Activated CD8-positive, alpha-beta memory T cell treated with anti-CD3 and anti-CD28 coated beads, Interleukin-2, amount 50 U/mL, for 24 hours (primary cell): ENCODE data around the gene ARHGAP29.

Source experiments
- DNase-seq: peaks from one replicate; pipeline ENCODE4 v3.0.0-alpha.2; 2020; ENCODE audit errors: extremely low read depth

Gene ARHGAP29

DNA sequence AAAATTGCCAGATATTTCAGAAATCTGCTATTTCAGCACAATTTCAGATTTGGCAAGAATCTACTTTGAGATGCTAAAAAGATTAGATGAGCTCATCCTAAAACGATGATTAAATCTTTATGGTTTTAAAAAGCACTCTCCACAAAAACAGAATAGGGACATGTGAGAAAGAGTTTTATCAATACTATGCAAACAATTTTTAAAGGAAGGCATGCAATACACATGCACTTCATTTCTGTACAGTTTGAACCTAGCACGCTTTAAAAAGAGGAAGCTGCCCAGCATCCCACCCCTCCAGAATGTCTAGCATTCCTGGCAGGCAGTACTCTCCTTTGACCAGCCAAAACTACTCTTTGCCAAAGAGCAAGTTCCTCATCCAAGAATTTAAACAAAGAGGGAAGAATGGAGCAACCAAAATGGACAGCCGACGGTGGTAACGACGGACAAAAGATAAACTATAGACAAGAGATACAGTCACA lies 1.3 kb downstream of the ARHGAP29 start:
- no peak for DNase-seq

DNA sequence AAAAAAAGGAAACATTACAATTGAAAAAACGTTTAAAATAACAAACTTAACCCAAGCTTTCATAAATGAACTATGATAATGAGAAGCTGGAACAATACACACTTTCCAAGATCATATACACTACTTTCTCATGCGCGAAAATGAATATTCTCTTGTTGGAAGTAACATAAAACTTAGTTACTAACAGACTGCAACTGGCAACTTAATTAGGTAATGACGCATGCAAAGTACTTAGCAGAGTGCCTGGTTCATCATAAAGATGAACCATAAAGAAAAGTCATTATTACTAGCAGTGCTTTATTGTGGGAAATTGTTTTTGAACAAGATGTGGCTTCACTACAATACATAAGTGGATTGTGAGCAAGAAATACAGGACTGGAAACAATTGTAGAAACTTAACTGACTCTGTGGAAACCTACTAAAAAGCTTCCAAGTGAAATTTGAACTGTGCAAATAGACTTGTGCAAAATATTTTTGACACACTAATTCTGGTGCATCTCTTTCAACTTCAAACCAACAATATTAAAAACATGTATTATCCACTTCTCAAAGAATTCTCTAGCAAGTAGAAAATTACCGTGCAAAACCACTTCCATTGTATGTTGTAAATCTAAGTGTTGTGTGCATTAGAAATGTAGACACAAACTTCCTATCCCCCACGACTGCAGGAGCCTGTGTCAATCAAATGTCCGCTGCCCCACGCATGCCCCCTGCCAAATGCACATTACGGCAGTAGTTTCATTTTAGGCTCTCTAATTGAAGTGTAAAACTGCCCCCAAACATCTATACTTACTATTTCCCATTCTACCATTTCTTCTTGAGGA lies 2.0 kb downstream of the ARHGAP29 start:
- DNase-seq, result no peak

DNA sequence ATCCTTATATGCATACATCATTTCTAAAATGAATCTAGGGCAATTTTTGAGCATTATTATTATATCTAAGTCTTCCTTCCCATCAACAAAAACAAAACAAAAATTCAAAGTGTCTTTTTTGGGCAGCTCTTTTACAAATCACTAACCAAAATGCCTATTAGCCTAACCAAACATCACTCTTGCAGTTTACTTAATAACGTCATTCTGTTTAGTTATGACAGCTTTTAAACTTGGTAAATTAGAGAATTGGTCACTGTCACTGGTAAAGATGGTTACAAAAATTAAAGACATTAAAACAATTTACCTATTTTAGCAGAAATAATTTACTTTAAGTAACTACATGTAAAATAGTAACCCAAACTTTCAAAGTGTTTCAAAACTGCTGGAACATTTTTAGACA lies 2.8 kb downstream of the ARHGAP29 start:
- no peak for DNase-seq

DNA sequence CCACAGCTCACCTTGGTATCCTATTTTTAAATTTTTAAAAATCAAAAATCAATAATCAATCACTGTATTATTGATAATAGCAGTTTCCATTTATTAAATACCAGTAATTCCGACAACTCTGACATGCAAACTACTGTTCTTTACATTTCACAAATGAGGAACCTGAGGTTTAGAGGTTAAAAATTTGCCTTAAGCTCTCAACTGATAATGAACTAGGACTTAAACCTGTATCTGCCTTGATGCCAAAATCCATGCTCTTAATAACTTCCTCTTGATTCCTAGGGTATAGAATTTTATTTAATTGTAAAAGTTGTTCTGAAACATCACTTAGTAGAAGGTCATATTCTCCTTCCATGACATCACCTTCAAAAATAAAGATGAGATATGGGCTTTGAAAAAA lies 5.6 kb downstream of the ARHGAP29 start:
- no peak for DNase-seq

DNA sequence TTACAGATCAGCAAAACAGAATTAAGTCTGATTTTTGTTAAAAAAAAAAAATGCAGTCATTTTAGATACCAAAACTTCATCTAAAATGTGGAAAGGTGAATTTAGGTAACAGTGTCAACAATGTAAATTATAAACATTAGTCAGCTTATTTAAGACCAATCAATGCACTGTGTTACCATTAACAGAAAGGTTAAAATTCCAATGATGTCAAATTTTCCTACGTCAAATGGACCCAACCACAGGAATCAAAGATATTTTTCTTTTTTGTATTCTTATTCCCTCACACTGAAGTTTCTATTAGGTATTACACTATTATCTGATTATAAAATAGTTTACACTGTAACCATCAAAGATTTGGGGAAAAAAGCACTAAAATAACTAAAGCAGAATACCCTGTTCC lies 6.5 kb downstream of the ARHGAP29 start:
- no peak for DNase-seq

DNA sequence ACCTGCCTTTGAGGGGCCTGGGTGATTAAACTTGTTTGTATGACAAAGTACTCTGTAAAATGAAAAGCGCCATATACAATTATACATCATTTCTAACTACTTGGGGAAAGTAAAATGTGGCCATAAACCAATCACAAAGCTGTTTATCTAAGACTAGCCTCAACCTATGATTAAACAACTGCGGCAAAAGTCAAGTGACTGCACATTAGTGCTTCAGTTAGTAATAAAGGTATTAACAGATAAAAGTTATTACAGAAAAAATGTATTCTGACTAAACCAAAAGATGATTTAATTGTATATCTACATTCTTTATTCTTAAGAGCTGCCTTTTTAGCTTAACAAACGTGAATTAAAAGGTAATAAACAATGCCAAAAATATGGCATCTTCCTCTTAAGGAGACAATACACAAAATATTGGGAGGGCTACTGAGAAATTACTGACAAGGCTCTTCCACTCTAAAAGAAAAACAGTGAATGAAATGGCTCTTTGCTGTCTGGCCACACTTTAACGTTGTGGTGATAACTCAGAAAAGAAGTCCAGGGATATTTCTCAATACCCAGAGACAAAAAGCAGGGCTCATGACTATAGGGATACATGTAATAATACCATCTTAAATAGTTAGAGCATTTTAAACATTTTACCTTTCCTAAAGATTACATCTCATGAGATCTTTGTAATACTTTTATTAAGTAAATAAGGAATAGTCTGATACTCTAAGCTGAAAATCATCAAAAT lies 8.6 kb downstream of the ARHGAP29 start:
- no peak for DNase-seq

DNA sequence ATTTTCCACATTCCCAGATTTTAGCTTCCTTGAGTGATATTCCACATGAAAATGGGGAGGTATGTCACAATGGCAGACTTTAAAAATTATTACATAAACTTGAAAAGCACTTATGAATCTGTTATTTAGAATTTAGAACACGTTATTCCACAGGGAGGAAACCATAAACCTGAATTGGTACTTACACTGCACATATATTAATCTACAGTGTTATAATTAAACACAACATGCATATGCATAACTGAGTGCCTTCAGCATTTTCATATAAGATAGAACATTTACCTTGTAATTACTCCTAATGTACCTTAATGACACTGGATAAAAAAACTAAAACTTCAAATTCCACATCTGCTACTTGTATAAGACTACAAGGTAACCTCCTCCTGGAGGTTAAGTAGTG lies 9.8 kb downstream of the ARHGAP29 start:
- DNase-seq, result no peak

DNA sequence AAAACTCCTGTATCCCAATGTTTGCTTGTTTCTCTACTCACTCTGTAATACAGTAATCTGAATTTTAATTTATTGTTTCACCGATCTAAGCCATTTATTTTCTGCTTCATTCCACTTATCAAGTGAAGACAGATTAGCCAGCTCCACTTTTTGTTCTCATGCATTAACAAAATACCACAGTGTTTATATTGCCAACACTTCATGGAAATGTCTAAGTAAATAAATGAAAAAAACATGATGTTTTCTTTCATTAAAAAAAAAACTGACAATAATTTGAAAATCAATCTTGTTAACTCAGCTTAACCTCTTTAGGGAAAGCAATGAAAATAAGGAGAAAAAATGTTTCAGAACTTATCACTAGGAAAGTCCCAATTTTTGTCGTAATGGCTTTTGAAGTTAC lies 11.5 kb downstream of the ARHGAP29 start:
- DNase-seq, result no peak

DNA sequence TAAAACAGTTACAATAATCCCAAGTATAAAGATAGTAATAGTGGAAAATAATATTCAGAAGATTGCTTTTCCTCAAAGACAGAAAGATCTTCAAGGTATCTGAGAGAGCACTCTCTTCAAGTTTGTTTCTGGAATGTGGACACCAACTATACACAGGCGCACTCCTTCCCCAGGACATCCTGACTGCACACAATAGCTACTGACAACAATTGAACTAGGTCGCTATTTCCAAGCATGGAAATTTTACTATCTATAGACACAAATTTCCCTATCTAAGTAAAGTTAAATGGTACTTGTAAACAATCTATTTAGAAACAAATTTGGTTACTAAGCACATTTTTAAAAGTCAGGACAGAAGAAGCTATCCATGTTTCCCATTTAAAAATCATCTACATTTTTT lies 19.1 kb downstream of the ARHGAP29 start:
- DNase-seq, result no peak

DNA sequence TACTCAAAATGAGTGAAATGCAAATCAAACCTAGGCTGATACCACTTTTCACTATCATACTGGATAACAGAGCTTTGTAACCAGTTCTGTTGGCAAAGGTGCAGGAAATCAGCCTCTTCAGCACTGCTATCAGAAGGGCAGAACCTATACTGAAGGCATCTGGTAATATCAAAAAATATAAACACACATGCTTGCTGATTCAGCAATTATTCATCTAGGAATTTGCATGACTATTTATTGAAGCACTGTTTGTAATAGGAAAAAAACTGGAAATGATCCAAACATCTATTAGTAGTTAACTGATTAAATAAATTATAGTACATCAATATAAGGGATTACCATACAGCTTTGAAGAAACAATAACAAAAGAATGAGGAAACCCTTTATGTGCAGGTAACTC lies 21.4 kb downstream of the ARHGAP29 start:
- no peak for DNase-seq

DNA sequence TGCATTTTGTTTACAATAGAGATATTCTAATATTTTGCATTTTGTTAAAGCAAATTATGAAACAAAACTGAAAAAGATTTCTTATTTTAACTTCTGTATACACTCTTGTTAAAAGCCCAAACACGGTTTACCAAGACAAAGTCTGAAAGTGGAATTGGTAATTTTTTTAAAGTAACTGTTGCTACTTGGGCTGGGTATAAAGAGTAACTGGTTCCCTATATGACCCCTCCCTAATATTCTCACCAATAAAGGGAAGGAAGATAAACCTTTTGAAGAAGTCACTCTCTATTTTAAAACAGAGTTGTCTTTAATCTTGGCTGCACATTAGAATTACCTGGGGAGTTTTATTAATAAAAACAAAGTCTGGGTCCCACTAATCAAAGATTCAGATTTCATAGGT lies 27.4 kb downstream of the ARHGAP29 start:
- no peak for DNase-seq

DNA sequence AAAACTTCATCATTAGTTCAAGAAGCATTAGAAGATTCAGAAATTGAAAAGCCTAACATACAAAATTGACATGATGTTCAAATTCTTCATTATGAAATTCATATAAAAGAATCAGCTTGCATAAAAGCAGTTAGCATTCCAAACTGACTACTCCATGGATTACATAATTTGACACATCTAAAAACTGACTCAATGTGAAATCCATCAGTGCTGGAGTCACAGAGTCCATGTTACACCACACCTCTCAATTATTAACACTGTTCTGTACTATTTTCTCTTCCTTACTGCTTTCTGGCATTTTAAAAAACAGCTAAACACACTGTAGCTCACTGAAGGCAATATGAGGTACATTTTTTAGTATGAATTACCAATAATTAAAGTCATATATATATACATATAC lies 28.0 kb downstream of the ARHGAP29 start:
- DNase-seq, result no peak

DNA sequence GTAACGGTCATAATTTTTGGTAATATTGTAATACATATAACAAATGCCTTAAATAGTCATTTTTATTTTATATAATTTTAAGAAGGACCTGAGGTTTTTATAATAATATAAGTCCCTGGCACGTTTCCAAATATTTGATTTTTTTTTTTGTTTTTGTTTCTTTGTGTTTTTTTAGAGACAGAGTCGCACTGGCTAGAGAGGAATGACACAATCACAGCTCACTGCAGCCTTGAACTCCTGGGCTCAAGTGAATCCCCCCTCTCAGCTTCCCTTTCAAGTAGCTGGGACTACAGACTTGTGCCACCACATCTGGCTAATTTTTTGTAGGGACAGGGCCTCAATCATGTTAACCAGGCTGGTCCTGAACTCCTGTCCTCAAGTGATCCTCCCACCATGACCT lies 29.7 kb downstream of the ARHGAP29 start:
- no peak for DNase-seq

DNA sequence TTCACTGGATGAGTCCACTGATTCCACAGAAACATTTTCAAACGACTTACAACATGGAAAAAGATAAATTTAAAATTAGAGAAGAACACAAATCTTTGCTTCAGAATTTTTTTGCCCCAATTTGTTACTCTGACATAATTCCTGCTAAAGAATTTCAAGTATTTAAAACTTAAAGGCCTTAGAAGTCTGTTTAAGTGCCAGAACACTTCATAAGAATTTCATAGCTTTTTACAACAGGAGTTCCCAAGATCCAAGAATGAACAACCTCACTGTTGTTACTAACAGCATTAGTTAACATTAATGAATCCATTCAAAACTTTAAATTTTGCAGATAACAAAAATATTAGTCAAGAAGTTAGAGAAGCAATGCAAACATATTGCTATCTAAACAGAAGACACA lies 31.7 kb downstream of the ARHGAP29 start:
- DNase-seq, result no peak

DNA sequence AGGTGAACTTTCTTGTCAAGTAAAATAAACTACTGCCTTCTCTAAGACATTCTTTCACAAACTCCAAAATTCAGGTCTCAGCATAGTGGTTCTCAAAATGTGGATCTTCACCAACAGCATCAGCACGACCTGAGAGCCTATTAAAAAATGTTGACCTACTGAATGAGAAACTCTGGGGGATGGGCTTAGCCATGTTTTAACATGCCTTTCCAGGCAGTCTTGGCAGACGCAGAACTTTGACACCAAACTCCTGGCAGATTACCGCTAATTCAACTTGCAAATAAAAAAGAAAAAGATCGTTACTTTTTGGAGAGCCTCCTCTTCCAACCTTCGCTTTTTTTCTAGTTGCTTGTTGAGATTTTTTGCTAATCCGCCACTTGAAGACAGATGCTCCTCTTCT lies 35.1 kb downstream of the ARHGAP29 start:
- DNase-seq, result no peak

DNA sequence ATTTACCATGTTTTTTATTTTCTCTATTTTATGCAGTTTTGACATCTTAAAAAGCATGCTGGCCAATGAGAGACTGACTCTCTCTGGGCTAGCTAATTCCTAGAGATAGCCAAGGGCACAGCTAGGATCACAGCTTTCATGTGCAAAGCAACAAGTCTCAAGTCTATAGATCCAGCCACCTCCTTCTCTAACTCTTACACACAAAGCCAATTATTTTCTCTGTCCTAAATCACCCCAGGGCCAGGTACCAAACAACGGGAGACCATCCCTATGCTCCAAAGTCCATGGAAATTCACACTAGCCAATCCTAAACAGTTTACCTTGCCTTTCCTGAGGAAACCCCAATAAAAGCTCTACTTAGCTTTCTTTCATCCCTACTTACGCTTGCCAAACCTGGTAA lies 38.0 kb downstream of the ARHGAP29 start:
- DNase-seq, result no peak

DNA sequence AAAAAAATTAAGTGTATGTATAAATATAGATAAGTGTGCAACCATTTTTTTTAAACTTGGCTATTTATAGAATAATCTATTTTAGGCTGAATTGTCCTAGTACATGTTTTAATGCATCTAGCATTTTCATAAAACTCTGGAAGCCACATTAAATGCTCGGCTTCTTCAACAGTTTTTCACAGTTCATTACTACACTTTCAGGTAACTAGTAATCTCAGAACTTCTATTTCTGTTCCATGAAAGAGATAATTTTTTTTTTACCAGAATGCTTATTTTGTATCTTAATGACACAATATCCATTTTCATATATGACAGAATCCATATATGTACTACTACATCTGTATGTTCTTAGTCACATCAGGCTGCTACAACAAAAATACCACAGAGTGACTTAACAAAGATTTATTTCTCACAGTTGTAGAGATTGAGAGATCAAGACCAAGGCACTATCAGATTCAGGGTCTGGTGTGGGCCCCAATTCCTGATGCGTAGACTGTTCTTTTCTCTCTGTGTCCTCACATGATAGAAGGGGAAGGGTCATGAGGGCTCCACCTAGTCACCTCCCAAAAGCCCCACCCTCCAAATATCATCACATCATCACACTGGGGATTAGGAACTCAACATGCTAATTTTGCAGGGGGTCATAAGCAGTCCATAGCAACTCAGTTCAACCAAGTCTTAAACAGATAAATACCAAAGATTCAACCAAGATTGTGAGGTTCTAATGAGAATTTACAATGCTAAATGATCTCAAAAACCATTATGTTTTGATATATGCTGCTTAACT lies 43.1 kb downstream of the ARHGAP29 start:
- DNase-seq, result no peak

DNA sequence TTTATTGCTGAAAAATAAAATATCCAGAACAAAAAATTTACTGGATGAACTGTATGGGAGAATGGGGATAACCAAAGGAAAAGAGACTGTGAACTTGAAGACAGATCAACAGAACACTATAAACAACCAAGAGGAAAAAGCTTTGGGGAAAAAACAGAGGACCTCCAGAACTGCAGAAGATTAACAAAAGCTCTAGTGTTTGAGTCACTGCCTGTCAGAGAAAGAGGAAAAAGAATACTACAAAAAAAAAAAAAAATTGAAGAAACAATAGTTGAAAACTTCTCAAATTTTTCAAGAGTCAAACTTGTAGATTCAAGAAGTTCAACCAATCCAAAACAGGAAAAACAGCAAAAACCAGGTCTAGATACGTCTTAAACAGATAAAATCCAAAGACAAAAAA lies 44.3 kb downstream of the ARHGAP29 start:
- no peak for DNase-seq

DNA sequence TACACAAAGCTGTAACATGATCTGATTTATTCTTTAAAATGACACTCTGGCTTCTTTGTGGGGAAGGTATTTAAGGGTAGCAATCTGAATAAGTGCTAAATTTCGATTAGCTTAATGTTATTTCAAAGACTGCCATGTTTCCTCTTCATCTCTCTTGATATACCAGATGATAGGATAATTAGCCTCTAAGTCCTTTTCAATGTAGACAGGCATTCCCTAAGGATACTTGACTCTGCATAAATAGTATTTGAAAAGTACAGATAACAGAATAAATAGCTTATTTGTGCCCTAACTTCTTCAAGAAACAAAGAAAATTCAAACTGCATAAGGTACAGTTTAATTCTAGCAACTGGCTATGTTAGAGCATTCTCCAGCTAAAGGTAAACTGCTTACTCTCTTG lies 46.2 kb downstream of the ARHGAP29 start:
- no peak for DNase-seq

DNA sequence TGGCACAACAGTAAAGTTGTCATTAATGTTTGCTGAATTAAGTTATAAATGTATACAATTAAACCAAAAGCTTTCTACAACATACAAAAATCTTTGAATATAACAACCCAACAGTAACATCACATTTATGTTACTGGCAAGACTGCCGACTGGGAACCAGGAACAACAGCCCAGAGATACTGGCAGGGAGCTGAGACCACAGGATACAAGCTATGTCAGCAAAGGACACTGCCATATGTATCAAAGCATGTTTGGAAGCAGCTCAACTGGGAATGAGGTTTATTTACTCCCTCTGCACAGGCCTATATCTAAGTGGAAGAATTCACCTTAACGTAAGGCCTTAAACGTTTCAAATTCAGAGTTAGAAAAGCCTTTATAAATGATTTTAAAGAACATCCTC lies 50.4 kb downstream of the ARHGAP29 start:
- DNase-seq, result no peak

DNA sequence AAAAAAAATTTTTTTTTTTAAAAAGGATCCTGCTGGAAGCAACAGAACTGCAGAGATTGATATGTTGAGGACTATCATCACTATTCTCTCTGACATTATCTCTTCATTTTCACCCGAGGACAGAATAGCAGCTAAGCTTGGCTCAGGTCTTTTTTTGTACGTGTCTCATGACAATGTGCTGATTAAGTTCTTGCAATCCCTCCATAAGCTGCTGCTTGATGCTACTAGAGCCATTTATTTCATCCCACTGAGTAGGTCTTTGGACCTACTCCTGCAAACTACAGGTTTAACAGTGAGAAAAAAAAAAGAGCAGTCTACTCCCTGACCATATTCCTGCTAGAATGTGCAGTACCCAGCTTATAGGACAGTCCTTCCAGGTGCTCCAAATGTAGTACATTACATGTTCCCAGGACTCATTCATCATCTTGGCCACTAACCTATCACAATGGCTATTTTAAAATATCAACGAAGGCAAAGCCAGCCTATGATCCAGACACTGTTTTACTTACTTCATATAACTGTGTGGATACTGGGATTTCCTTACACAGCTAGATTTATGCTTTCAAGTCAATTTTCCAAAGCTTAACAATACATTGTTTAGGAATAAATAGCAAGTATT lies 54.1 kb downstream of the ARHGAP29 start:
- DNase-seq, result no peak

DNA sequence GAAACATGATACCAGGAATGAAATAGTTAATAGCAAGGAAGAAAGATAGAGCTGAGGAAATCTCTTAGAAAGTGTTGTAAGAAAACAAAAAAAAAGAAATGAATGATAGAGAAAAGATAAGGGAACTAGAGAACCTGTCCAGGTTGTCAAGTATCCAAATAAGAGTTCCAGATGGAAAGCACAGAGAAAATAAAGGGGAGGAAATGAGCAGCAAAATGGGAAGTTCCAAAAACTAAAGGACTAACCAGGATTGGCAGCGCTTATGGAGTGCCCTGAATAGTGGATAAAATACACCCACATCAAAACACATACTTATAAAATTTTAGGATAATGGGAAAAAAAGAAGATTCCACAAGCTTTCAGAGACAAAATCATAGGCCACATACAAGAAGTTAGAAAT lies 55.2 kb downstream of the ARHGAP29 start:
- DNase-seq, result no peak
